Activated CD8-positive, alpha-beta memory T cell treated with anti-CD3 and anti-CD28 coated beads, Interleukin-2, amount 10 ng/mL, durations not matched to agents 7 days and 5 days (primary cell): ENCODE data around the gene ACR. TPM values are rescaled to one million over a fixed set of nuclear protein-coding genes. Genes with fewer than 3 reads are reported as not detected.

Experiments
- ATAC-seq: fragments of 150-1000 bp; cut with Tn5 transposase; one replicate; pipeline ENCODE4 v1.10.0; 2021; ENCODE audit warnings: moderate library complexity
- CTCF ChIA-PET: fragments of 350-600 bp; sonication (Branson Sonifier 250); formaldehyde crosslinking; loops from one replicate; lab custom pipeline; 2021; ENCODE audit warnings: antibody characterized with exemption; lab: Charles Lee
- DNase-seq: peaks from one replicate; pipeline ENCODE4 v3.0.0-alpha.2; 2020
- H3K27ac Mint-ChIP-seq: one replicate; pipeline ENCODE4 v1.8.0; 2021; ENCODE audit warnings: mild to moderate bottlenecking, mixed read lengths
- H3K27me3 Mint-ChIP-seq: one replicate; pipeline ENCODE4 v1.8.0; 2021; ENCODE audit warnings: mixed read lengths
- H3K36me3 Mint-ChIP-seq: one replicate; pipeline ENCODE4 v1.8.0; 2021; ENCODE audit warnings: mild to moderate bottlenecking, mixed read lengths
- H3K4me1 Mint-ChIP-seq: one replicate; pipeline ENCODE4 v1.8.0; 2021; ENCODE audit warnings: mixed read lengths
- H3K4me3 Mint-ChIP-seq: one replicate; pipeline ENCODE4 v1.8.0; 2021; ENCODE audit warnings: mild to moderate bottlenecking, moderate library complexity, mixed read lengths
- H3K9me3 Mint-ChIP-seq: one replicate; pipeline ENCODE4 v1.8.0; 2022; ENCODE audit warnings: low read depth, mixed read lengths
- total RNA-seq, 2 experiments: library from RNA; stranded (reverse); gene quantifications; one replicate each; pipeline ENCODE4 v1.2.3, GENCODE V29; 2021

Gene ACR
- not detected for total RNA-seq

DNA sequence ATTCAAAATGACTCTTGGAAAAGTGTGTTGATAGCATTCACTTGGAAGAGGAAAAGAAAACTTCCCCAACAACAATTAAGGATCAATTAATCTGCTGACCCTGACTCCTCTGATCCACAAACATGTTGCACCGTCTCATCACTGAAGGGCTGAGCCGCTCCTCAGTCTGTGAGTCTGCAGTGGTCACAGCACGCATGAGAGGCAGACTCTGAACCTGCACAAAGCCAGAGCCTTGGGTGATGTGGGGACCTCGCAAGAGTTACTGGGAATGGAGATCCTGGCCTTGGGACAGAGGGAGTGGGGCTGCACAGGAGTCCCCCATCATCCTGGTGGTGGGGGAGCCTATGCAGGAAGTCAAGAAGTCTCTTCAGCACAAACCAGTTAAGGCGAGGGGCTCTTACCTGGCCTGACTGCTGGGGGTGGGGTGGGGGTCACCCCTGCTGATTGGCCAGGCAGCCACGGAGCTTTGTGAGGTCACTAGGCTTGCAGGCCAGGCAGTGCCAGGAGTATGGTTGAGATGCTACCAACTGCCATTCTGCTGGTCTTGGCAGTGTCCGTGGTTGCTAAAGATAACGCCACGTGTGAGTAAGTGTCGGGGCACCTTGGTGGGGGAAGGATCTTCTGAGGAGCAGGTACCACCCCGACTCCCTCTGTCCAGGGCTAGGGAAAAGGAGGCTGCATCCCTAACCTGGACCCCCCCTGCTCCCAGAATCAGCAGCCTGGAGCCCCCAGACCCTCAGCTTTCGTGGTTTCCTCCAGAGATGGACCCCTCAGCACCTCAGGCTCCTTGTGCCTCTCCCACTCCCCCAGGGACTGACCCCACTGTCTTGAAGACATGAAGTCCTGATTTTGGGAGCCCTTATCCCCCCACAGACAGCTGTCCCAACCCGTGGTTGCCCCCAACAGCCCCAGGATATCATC is at the start of gene ACR:
Gene ACR (plus strand): TSS at position 477 of the 921 bp plus-strand sequence. CDS start 32 bp downstream, at position 509.
- peaks cover 3% of the 10 kb centered on the region for H3K4me1 Mint-ChIP-seq
- peaks cover 7% of the 10 kb centered on the region for H3K27me3 Mint-ChIP-seq
- ATAC-seq = no peak
- no peaks in the 10 kb centered on the region for H3K9me3 Mint-ChIP-seq
- peak; percentile 38 for DNase-seq
- no peak within 1 kb of the TSS for H3K4me3 Mint-ChIP-seq
- no peak within 1 kb of the TSS for H3K27ac Mint-ChIP-seq
- no peaks in the 10 kb centered on the region for H3K36me3 Mint-ChIP-seq
- CTCF ChIA-PET = no interaction called here

DNA sequence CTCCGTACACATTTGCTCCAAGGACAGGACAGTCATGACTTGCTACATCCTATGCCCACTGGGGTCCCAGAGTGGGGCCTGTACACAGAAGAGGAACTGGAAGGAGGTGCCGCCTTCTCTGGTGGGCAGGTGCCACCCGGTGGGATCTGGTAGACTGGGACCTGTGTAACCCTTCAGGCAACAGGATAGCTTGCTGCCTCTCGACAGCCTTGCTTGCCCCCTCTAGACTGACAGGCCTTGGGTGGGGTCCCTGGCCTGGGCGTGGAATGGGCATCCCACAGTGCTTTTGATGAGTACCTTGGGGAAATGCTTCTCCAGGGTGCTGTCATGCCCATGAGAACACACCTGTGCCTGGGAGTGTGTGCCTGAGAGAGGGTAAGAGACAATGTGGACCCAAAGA is 49.6 kb upstream of the ACR start:
- H3K9me3 Mint-ChIP-seq = no peaks in the 10 kb centered on the region
- peaks cover 10% of the 10 kb centered on the region for H3K4me1 Mint-ChIP-seq
- no peak overlapping the region for H3K4me3 Mint-ChIP-seq
- ATAC-seq (no peak), DNase-seq (no peak)
- CTCF ChIA-PET = no interaction called here
- no peaks in the 10 kb centered on the region for H3K36me3 Mint-ChIP-seq
- H3K27me3 Mint-ChIP-seq = peaks cover 14% of the 10 kb centered on the region
- no peak overlapping the region for H3K27ac Mint-ChIP-seq

- no peak overlapping the region for H3K4me3 Mint-ChIP-seq
- H3K4me1 Mint-ChIP-seq = peaks cover 18% of the 10 kb centered on the region
- ATAC-seq = peak; percentile 51
- CTCF ChIA-PET = interaction anchor here (0.7 to 3.9 kb wide), 9 partner anchors 12 to 449 kb away, joined by 3 to 15 read pairs (median 4); partner anchors contain the start of genes ARSA, LMF2, NCAPH2 and SCO2
- H3K9me3 Mint-ChIP-seq = no peaks in the 10 kb centered on the region
- peaks cover 18% of the 10 kb centered on the region for H3K27me3 Mint-ChIP-seq
- H3K27ac Mint-ChIP-seq = no peak overlapping the region
- peak; percentile 72 for DNase-seq
- no peaks in the 10 kb centered on the region for H3K36me3 Mint-ChIP-seq
Measured at GRCh38 chr22:50691521-50691920, 46.5 kb upstream of the ACR start.

DNA sequence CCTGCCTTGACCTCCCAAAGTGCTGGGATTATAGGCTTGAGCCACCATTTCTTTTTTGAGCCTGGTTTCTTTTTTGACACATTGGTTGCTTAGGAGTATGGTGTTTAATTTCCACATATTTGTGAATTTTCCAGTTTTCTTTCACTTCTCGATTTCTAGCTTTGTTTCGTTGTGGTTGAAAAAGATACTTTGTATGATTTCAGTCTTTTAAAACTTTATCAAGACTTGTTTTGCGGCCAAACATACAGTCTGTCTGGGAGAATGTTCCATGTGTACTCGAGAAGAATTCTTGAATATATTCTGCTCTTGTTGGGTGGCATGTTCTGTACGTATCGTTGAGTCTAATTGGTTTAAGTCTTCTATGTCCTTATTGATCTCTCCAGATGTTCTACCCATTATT is 44.5 kb upstream of the ACR start:
- no peaks in the 10 kb centered on the region for H3K9me3 Mint-ChIP-seq
- no peaks in the 10 kb centered on the region for H3K36me3 Mint-ChIP-seq
- H3K4me3 Mint-ChIP-seq = no peak overlapping the region
- CTCF ChIA-PET = interaction anchor here (1.2 to 3.9 kb wide), 4 partner anchors 9 to 72 kb away, joined by 3 to 15 read pairs (median 6); partner anchors contain the start of gene ARSA
- H3K27ac Mint-ChIP-seq = no peak overlapping the region
- H3K4me1 Mint-ChIP-seq = peaks cover 18% of the 10 kb centered on the region
- H3K27me3 Mint-ChIP-seq = peaks cover 18% of the 10 kb centered on the region
- no peak for DNase-seq
- ATAC-seq = no peak

DNA sequence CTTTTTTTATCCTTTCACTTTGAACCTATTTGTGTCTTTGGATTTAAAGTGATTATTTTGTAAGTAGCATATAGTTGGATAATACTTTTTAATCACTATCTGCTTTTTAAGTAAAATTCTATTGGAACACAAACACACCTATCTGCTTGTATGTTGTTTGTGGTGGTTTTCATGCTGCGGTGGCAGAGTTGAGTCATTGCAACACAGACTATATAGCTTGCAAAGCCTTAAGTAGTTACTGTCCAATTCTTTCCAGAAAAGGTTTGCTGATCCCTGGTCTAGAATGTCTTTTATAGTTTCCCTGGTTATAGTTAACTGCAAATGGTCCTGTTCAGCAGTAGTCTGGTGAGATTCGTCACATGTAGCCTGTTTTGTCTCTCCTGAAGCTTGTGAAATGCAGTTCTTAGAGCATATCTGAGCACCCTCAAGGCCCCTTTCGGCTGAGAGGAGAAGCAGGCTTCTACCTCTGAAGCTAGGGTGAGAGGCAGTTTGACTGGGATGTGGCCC is 43.9 kb upstream of the ACR start:
- ATAC-seq = peak; percentile 69
- peak; percentile 65 for DNase-seq

GRCh38 chr22:50694766-50695420 is 43.1 kb upstream of the ACR start:
- H3K27ac Mint-ChIP-seq = no peak overlapping the region
- no peak for DNase-seq
- H3K4me3 Mint-ChIP-seq = no peak overlapping the region
- CTCF ChIA-PET = interaction anchor here (0.9 to 2.0 kb wide), 2 partner anchors 7 to 74 kb away, joined by 4 to 6 read pairs; no protein-coding TSS in a partner anchor
- no peaks in the 10 kb centered on the region for H3K36me3 Mint-ChIP-seq
- peaks cover 13% of the 10 kb centered on the region for H3K27me3 Mint-ChIP-seq
- H3K4me1 Mint-ChIP-seq = peaks cover 18% of the 10 kb centered on the region
- no peak for ATAC-seq
- H3K9me3 Mint-ChIP-seq = no peaks in the 10 kb centered on the region

More for the DNA sequence above, 43.9 kb upstream of the ACR start:
- H3K4me3 Mint-ChIP-seq = no peak overlapping the region
- H3K4me1 Mint-ChIP-seq = peaks cover 18% of the 10 kb centered on the region
- H3K36me3 Mint-ChIP-seq = no peaks in the 10 kb centered on the region
- no peaks in the 10 kb centered on the region for H3K9me3 Mint-ChIP-seq
- H3K27ac Mint-ChIP-seq = no peak overlapping the region
- H3K27me3 Mint-ChIP-seq = peaks cover 18% of the 10 kb centered on the region
- CTCF ChIA-PET = interaction anchor here (0.9 to 3.9 kb wide), 4 partner anchors 8 to 73 kb away, joined by 4 to 15 read pairs (median 6); partner anchors contain the start of gene ARSA

- DNase-seq = no peak
- Mint-ChIP-seq H3K4me1 (peaks cover 18% of the 10 kb centered on the region), H3K9me3 (no peaks in the 10 kb centered on the region), H3K27ac (no peak overlapping the region), H3K36me3 (no peaks in the 10 kb centered on the region), H3K4me3 (no peak overlapping the region), H3K27me3 (peaks cover 13% of the 10 kb centered on the region)
- CTCF ChIA-PET = no interaction called here
- no peak for ATAC-seq
Measured at GRCh38 chr22:50695421-50696250, 42.4 kb upstream of the ACR start.

GRCh38 chr22:50696251-50696798 is 41.7 kb upstream of the ACR start:
- Mint-ChIP-seq H3K4me3 (no peak overlapping the region), H3K27me3 (peaks cover 8% of the 10 kb centered on the region), H3K9me3 (no peaks in the 10 kb centered on the region), H3K27ac (no peak overlapping the region), H3K36me3 (no peaks in the 10 kb centered on the region), H3K4me1 (peaks cover 18% of the 10 kb centered on the region)
- DNase-seq (no peak), ATAC-seq (no peak)
- CTCF ChIA-PET = no interaction called here

GRCh38 chr22:50696799-50697561 is 41.0 kb upstream of the ACR start:
- H3K36me3 Mint-ChIP-seq = no peaks in the 10 kb centered on the region
- CTCF ChIA-PET = no interaction called here
- ATAC-seq = no peak
- H3K9me3 Mint-ChIP-seq = no peaks in the 10 kb centered on the region
- DNase-seq = no peak
- peaks cover 14% of the 10 kb centered on the region for H3K4me1 Mint-ChIP-seq
- peaks cover 4% of the 10 kb centered on the region for H3K27me3 Mint-ChIP-seq
- H3K27ac Mint-ChIP-seq = no peak overlapping the region
- no peak overlapping the region for H3K4me3 Mint-ChIP-seq

DNA sequence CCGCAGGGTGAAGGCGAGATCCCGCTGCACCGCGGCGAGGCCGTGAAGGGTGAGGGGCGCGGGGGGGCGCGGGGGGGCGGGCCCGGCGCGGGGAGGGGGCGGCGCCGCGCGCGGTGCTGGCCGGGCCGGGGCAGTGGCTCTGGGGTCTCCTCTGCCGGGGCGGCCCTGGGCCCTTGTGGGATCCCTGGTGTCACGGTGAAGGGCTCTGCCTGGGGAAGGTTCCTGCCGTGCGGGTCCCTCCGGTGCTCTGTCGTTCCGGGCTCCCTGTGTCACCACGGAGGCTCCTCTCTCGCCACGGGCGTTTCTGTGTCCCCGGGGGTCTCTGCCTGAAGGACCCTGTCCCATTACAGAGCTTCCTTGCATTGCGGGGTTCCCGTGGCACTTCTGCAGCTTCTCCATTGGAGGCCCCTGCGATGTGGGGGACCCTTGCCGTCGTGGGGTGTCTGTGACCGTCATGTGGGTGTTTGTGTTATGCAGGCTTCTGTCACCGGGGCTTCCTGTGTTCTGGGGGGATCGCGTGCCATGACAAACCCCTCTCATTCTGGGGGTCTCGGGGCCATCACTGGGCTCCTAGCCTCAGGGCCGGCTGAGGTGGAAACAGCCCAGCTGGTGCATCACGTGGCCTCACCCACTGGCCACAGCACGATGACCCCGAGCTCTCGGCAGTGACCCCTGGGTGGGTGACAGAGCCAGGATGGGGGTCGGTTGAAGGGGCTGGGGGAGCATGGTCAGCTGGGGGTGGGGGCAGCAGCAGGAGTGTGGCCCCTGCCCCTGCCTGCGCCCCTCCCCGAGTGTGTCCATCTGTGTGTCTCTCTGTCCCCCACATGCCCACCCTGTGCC is 40.1 kb upstream of the ACR start:
- peaks cover 4% of the 10 kb centered on the region for H3K27me3 Mint-ChIP-seq
- H3K27ac Mint-ChIP-seq = no peak overlapping the region
- H3K9me3 Mint-ChIP-seq = no peaks in the 10 kb centered on the region
- CTCF ChIA-PET = no interaction called here
- H3K4me1 Mint-ChIP-seq = peaks cover 21% of the 10 kb centered on the region
- H3K36me3 Mint-ChIP-seq = no peaks in the 10 kb centered on the region
- DNase-seq (no peak), ATAC-seq (no peak)
- no peak overlapping the region for H3K4me3 Mint-ChIP-seq

DNA sequence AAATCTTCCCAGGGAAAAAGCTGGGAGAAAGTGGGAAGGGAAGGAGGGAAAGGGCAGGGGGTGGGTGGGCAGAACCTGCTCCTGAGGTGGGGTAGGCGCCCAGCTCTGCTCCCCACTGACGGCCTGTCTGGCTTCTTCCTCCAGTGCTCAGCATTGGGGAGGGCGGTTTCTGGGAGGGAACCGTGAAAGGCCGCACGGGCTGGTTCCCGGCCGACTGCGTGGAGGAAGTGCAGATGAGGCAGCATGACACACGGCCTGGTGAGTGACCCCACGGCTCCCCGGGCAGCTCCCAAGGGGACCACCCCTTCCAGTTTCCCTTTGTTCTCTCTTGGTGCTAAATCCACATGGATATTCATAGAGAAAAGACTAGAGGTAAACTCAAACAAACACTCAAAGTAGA is 39.5 kb upstream of the ACR start:
- DNase-seq (no peak), ATAC-seq (no peak)
- H3K4me3 Mint-ChIP-seq = no peak overlapping the region
- H3K9me3 Mint-ChIP-seq = no peaks in the 10 kb centered on the region
- no peak overlapping the region for H3K27ac Mint-ChIP-seq
- no peaks in the 10 kb centered on the region for H3K36me3 Mint-ChIP-seq
- CTCF ChIA-PET = interaction anchor here (1.4 kb wide), 1 partner anchor 18 kb away, joined by 3 read pairs; no protein-coding TSS in a partner anchor
- peaks cover 23% of the 10 kb centered on the region for H3K4me1 Mint-ChIP-seq
- H3K27me3 Mint-ChIP-seq = peaks cover 2% of the 10 kb centered on the region
